A549 (cell line): ENCODE data around the gene LRRC7. TPM values are rescaled to one million over a fixed set of nuclear protein-coding genes. Genes with fewer than 3 reads are reported as not detected.

Experiments
- ATAC-seq, 2 experiments: fragments of 200-7000 bp in 1 of 2; fragments of >200 bp in 1 of 2; cut with Nextera tagmentation in 1 of 2; cut with Tn5 transposase in 1 of 2; 3 replicates each; pipeline versions ENCODE4 v1.8.0 to v1.9.1; 2018 to 2020; ENCODE audit warnings: mild to moderate bottlenecking in 1 of 2, moderate library complexity in 1 of 2
- CTCF ChIA-PET: fragments of 300-600 bp; sonication (Branson Sonifier 250); formaldehyde crosslinking; extraction: SDS; loops from one replicate; lab custom pipeline; 2021; ENCODE audit warnings: antibody characterized with exemption, inconsistent platforms; lab: Yijun Ruan, JAX
- POLR2A ChIA-PET: fragments of 350-600 bp; formaldehyde crosslinking; extraction: SDS; loops from one replicate; lab custom pipeline; 2021; ENCODE audit warnings: antibody characterized with exemption, inconsistent platforms; lab: Yijun Ruan, JAX
- DNase-seq, 2 experiments: peaks; one replicate each; pipeline versions ENCODE4 v3.0.0 to v3.0.0-alpha.2; 2011 to 2016; ENCODE audit warnings: low read depth in 1 of 2, low spot score in 1 of 2
- FAIRE-seq: peaks from 2 replicates; lab custom pipeline; 2011; peaks lifted over from hg19 to GRCh38; lab: Jason Lieb, UNC
- H3K27ac ChIP-seq, 2 experiments: fragments of >200 bp; sonication (Bioruptor Twin); formaldehyde crosslinking; 3 replicates each; pipeline ENCODE4 v1.5.1; 2016 to 2017
- H3K4me1 ChIP-seq: fragments of >200 bp; sonication (Bioruptor Twin); formaldehyde crosslinking; 3 replicates; pipeline ENCODE4 v1.6.1; 2016
- H3K4me2 ChIP-seq: fragments of >200 bp; sonication (Bioruptor Twin); formaldehyde crosslinking; 3 replicates; pipeline ENCODE4 v1.6.1; 2016
- H3K4me3 ChIP-seq: fragments of >200 bp; sonication (Bioruptor Twin); formaldehyde crosslinking; 3 replicates; pipeline ENCODE4 v1.5.1; 2016
- H3K9me3 ChIP-seq: fragments of >200 bp; sonication (Bioruptor Twin); formaldehyde crosslinking; 3 replicates; pipeline ENCODE4 v1.6.1; 2016
- CBX2 ChIP-seq: fragments of 200-600 bp; sonication (generic); IDR thresholded peaks from 2 replicates; pipeline ENCODE4 v1.6.1; 2016; ENCODE audit warnings: low read depth, mild to moderate bottlenecking, borderline replicate concordance
- CHD4 ChIP-seq: fragments of 200-600 bp; sonication (generic); IDR thresholded peaks from 2 replicates; pipeline ENCODE4 v1.6.1; 2016; ENCODE audit warnings: antibody characterized with exemption, mild to moderate bottlenecking, borderline replicate concordance
- FOSB ChIP-seq: fragments of 250-450 bp; sonication (Bioruptor Pico); IDR thresholded peaks from 2 replicates; pipeline ENCODE4 v1.5.0; 2020; ENCODE audit warnings: mild to moderate bottlenecking, moderate library complexity
- GATA3 ChIP-seq: IDR thresholded peaks from 2 replicates; pipeline ENCODE4 v1.6.1; 2012; ENCODE audit warnings: borderline replicate concordance
- HOXA7 ChIP-seq: fragments of 250-450 bp; sonication (Bioruptor Pico); IDR thresholded peaks from 2 replicates; pipeline ENCODE4 v1.5.0; 2020; ENCODE audit warnings: mild to moderate bottlenecking, moderate library complexity
- KDM1A ChIP-seq: fragments of 200-600 bp; sonication (generic); IDR thresholded peaks from 2 replicates; pipeline ENCODE4 v1.6.1; 2016; ENCODE audit warnings: low read depth, mild to moderate bottlenecking
- MAFK ChIP-seq: fragments of 450-650 bp; IDR thresholded peaks from 2 replicates; pipeline ENCODE4 v1.6.1; 2014; ENCODE audit not compliant: partially characterized antibody
- NPAS2 ChIP-seq: fragments of 250-450 bp; sonication (Bioruptor Pico); IDR thresholded peaks from 2 replicates; pipeline ENCODE4 v1.8.0; 2022; ENCODE audit warnings: mild to moderate bottlenecking, moderate library complexity, borderline replicate concordance
- PHF8 ChIP-seq: fragments of 200-600 bp; sonication (generic); IDR thresholded peaks from 2 replicates; pipeline ENCODE4 v1.6.1; 2016; ENCODE audit warnings: low read depth, mild to moderate bottlenecking, antibody characterized with exemption, moderate library complexity, borderline replicate concordance
- POLR2AphosphoS2 ChIP-seq: conservative IDR thresholded peaks from 2 replicates; pipeline ENCODE4 v1.6.1; 2012; ENCODE audit warnings: low read length, improper control_type of control experiment, inconsistent platforms
- SREBF2 ChIP-seq: fragments of 450-650 bp; IDR thresholded peaks from 2 replicates; pipeline ENCODE4 v1.6.1; 2014; ENCODE audit warnings: mild to moderate bottlenecking, moderate library complexity
- ZC3H11A ChIP-seq: fragments of 450-650 bp; IDR thresholded peaks from 2 replicates; pipeline ENCODE4 v1.6.1; 2014; ENCODE audit warnings: antibody characterized with exemption, mild to moderate bottlenecking
- WGBS: methylation state at CpG from one replicate; pipeline ENCODE4 v1.1.6; 2017; ENCODE audit errors: missing lambda C conversion rate; 5-methylcytosine and 5-hydroxymethylcytosine counted together
- polyA plus RNA-seq, 4 experiments: library from polyadenylated mRNA; depleted of rRNA in 3 of 4; stranded (reverse); fragments of >200 nt; fragmentation: RNase III in 1 of 4; extraction: RNeasy Plus Mini Kit Qiagen cat#74134 plus additional on column Dnase treatment in 1 of 4; gene quantifications; 2 replicates in 3 of 4; 3 replicates in 1 of 4; pipeline ENCODE4 v1.2.3, GENCODE V29; 2011 to 2017
- TF ChIP-seq, protein P1 (sequence below): fragments of 200-600 bp; sonication (generic); IDR thresholded peaks from 2 replicates; pipeline ENCODE4 v1.6.1; 2016; ENCODE audit warnings: antibody characterized with exemption, mild to moderate bottlenecking, moderate library complexity
- TF ChIP-seq, protein P2 (sequence below): fragments of >200 bp; sonication (Bioruptor Twin); formaldehyde crosslinking; IDR thresholded peaks from 3 replicates; pipeline ENCODE4 v1.5.1; 2016
- TF ChIP-seq, protein P3 (sequence below): fragments of 150-350 bp; IDR thresholded peaks from 2 replicates; pipeline ENCODE4 v1.6.1; 2014; ENCODE audit warnings: low read depth, mild to moderate bottlenecking, low read length
- TF ChIP-seq, protein P4 (sequence below): fragments of 250-450 bp; sonication (Bioruptor Pico); IDR thresholded peaks from 2 replicates; pipeline ENCODE4 v1.5.0; 2020; ENCODE audit warnings: low read depth, mild to moderate bottlenecking, moderate library complexity

Gene LRRC7
- polyA plus RNA-seq, 2 of the 4 experiments (the other 2 are of a cell fraction), result not detected

DNA sequence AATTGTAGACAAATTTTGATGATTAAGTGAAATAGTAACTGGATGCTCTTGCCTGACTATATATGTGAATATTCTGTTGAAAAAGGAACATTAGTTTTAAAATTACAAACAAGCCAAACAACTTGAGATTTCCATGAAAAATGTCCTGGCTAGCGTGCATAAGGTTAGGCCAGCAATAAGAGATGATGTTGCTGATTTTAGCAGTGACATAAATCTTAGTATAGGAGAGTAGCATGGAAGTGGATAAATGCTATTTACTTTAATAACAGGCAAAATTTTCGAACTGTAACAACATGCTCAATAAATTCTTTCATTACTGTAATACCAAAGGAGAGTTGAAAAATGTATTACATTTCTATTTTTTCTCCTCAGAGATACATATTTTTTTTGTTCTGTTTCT is 266.6 kb downstream of the LRRC7 start:
- TF ChIP-seq FOSB (CRISPR knock-in tag), result no peak
- TF ChIP-seq MAFK, result peak; percentile 16
- TF ChIP-seq, protein P1, sequence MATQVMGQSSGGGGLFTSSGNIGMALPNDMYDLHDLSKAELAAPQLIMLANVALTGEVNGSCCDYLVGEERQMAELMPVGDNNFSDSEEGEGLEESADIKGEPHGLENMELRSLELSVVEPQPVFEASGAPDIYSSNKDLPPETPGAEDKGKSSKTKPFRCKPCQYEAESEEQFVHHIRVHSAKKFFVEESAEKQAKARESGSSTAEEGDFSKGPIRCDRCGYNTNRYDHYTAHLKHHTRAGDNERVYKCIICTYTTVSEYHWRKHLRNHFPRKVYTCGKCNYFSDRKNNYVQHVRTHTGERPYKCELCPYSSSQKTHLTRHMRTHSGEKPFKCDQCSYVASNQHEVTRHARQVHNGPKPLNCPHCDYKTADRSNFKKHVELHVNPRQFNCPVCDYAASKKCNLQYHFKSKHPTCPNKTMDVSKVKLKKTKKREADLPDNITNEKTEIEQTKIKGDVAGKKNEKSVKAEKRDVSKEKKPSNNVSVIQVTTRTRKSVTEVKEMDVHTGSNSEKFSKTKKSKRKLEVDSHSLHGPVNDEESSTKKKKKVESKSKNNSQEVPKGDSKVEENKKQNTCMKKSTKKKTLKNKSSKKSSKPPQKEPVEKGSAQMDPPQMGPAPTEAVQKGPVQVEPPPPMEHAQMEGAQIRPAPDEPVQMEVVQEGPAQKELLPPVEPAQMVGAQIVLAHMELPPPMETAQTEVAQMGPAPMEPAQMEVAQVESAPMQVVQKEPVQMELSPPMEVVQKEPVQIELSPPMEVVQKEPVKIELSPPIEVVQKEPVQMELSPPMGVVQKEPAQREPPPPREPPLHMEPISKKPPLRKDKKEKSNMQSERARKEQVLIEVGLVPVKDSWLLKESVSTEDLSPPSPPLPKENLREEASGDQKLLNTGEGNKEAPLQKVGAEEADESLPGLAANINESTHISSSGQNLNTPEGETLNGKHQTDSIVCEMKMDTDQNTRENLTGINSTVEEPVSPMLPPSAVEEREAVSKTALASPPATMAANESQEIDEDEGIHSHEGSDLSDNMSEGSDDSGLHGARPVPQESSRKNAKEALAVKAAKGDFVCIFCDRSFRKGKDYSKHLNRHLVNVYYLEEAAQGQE, result no peak
- TF ChIP-seq, protein P2, sequence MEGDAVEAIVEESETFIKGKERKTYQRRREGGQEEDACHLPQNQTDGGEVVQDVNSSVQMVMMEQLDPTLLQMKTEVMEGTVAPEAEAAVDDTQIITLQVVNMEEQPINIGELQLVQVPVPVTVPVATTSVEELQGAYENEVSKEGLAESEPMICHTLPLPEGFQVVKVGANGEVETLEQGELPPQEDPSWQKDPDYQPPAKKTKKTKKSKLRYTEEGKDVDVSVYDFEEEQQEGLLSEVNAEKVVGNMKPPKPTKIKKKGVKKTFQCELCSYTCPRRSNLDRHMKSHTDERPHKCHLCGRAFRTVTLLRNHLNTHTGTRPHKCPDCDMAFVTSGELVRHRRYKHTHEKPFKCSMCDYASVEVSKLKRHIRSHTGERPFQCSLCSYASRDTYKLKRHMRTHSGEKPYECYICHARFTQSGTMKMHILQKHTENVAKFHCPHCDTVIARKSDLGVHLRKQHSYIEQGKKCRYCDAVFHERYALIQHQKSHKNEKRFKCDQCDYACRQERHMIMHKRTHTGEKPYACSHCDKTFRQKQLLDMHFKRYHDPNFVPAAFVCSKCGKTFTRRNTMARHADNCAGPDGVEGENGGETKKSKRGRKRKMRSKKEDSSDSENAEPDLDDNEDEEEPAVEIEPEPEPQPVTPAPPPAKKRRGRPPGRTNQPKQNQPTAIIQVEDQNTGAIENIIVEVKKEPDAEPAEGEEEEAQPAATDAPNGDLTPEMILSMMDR, result no peak
- FAIRE-seq (no peak), ATAC-seq (no peak), DNase-seq (no peak)
- Histone ChIP-seq H3K4me3 (no peak overlapping the region), H3K9me3 (no peaks in the 10 kb centered on the region), H3K4me1 (no peaks in the 10 kb centered on the region), H3K27ac (no peak overlapping the region), H3K4me2 (no peak overlapping the region)
- POLR2A ChIA-PET, result no interaction called here
- WGBS, result 4% methylated on average over 2 of the region's 2 CpGs
- CTCF ChIA-PET, result no interaction called here

DNA sequence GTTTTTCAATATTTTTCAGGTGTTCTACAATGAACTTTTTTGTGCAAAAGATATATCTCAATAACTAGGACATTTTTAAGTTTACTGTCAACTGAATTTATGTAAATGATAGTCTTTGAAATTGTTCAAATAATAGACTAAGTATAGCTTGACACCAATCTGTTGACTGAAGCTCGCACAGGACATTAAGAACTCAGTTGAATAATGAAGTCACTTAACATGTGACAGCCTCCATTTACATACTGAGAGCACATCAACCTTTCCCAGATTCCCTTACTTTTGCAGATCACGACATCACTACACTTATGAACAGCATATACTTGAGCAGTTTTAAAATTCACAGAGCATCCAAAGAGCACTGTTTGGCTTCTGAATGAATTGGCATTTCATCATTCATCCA is 268.2 kb downstream of the LRRC7 start:
- no peaks in the 10 kb centered on the region for H3K4me1 ChIP-seq
- H3K27ac ChIP-seq, result no peak overlapping the region
- TF ChIP-seq HOXA7, result no peak
- TF ChIP-seq, protein P1, result no peak
- TF ChIP-seq CBX2, result no peak
- TF ChIP-seq NPAS2, result no peak
- TF ChIP-seq, protein P3, sequence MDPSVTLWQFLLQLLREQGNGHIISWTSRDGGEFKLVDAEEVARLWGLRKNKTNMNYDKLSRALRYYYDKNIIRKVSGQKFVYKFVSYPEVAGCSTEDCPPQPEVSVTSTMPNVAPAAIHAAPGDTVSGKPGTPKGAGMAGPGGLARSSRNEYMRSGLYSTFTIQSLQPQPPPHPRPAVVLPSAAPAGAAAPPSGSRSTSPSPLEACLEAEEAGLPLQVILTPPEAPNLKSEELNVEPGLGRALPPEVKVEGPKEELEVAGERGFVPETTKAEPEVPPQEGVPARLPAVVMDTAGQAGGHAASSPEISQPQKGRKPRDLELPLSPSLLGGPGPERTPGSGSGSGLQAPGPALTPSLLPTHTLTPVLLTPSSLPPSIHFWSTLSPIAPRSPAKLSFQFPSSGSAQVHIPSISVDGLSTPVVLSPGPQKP, result no peak
- no peak overlapping the region for H3K4me2 ChIP-seq
- no peak for ATAC-seq
- ChIA-PET CTCF (no interaction called here), POLR2A (no interaction called here)
- WGBS, result 5% methylated on average over 2 of the region's 2 CpGs
- no peak overlapping the region for H3K4me3 ChIP-seq
- no peak for DNase-seq
- H3K9me3 ChIP-seq, result no peaks in the 10 kb centered on the region
- no peak for FAIRE-seq

DNA sequence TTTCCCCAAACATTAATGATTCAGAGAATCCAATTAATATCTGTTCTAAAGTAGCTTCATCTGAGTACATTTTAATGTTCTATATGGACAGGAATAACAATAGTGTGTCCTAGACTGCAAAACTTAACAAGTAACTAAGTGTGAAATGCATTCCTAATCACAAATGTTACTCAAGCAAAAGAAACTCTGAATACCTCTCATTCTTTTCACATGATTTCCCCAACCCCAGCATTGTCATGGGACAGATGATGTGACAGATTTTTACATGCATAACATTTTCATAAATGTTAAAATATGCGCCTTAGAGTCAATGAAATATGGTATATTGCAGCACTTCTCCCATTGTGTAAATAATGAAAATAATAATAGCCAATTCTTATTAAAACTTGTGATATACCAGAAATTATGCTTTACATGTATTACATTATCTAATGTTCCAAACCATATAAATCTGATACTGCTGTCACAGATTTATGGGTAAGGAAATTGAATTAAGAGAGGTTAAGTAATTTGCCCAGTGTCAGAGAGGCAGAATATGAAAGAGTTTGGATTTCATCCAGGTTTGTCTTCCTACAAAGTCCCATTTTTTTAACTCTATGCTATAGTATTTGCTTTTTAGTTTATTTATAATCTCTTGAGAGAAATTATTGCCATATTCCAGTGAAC is 269.4 kb downstream of the LRRC7 start:
- H3K9me3 ChIP-seq, result no peaks in the 10 kb centered on the region
- H3K4me3 ChIP-seq, result no peak overlapping the region
- ChIA-PET POLR2A (interaction anchor here (0.5 kb wide), 1 partner anchor 292 kb away, joined by 3 read pairs; no protein-coding TSS in a partner anchor), CTCF (no interaction called here)
- H3K27ac ChIP-seq, result no peak overlapping the region
- FAIRE-seq (no peak), ATAC-seq (no peak), DNase-seq (no peak)
- H3K4me1 ChIP-seq, result no peaks in the 10 kb centered on the region
- H3K4me2 ChIP-seq, result no peak overlapping the region
- 45% methylated on average over 1 of the region's 1 CpG for WGBS
- TF ChIP-seq GATA3, result no peak
- TF ChIP-seq CHD4, result no peak
- TF ChIP-seq SREBF2, result no peak
- no peak for TF ChIP-seq POLR2AphosphoS2
- TF ChIP-seq ZC3H11A, result no peak
- TF ChIP-seq, protein P4, sequence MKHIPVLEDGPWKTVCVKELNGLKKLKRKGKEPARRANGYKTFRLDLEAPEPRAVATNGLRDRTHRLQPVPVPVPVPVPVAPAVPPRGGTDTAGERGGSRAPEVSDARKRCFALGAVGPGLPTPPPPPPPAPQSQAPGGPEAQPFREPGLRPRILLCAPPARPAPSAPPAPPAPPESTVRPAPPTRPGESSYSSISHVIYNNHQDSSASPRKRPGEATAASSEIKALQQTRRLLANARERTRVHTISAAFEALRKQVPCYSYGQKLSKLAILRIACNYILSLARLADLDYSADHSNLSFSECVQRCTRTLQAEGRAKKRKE, result no peak
- TF ChIP-seq KDM1A, result no peak
- TF ChIP-seq, protein P1, result no peak
- TF ChIP-seq FOSB (CRISPR knock-in tag), result no peak
- no peak for TF ChIP-seq PHF8
- no peak for TF ChIP-seq CBX2
